ENCODE measurements around the gene TMEM184B.
A peak's percentile ranks its signal among the peaks of the same experiment; 100 is the strongest.

The TMEM184B gene

GRCh38 chr22:38172832-38173640, 99.8 kb downstream of the TMEM184B start:
- H3K9me3 ChIP-seq (replicated peaks in 1 of 2; ENCODE audit: control insufficient read depth in 2 of 2, insufficient read depth in 1 of 2, low read depth in 1 of 2, low read length in 2 of 2): no peaks in the 10 kb centered on the region
- no peak overlapping the region for H2BK12ac ChIP-seq (ENCODE audit: low read length)
- peak overlapping the region; percentile 84 for H3K14ac ChIP-seq (ENCODE audit: low read length)
- no peak overlapping the region for H3K4me2 ChIP-seq (ENCODE audit: insufficient read depth, low read length, poor library complexity, severe bottlenecking)
- H3K9ac ChIP-seq (ENCODE audit: low read depth, low read length, poor library complexity): peak overlapping the region; percentile 22
- no peaks in the 10 kb centered on the region for H3K27me3 ChIP-seq (ENCODE audit: control insufficient read depth in 3 of 3, insufficient read depth in 3 of 3, low read depth in 1 of 3, low read length in 3 of 3)
- no peak overlapping the region for H2AFZ ChIP-seq (ENCODE audit: low read length)
- peak overlapping the region; percentile 54 for H2AK5ac ChIP-seq (ENCODE audit: low read depth, low read length)
- peaks cover 5 to 15% of the 10 kb centered on the region in 2 donors for H3K4me1 ChIP-seq (ENCODE audit: control insufficient read depth in 2 of 2, insufficient read depth in 1 of 2, low read depth in 1 of 2, low read length in 2 of 2)
- H3K18ac ChIP-seq (ENCODE audit: low read length): peak overlapping the region; percentile 74
- no peak overlapping the region for H2BK15ac ChIP-seq (ENCODE audit: low read length)
- H2BK5ac ChIP-seq (ENCODE audit: low read length): peak overlapping the region; percentile 69
- H3K4me3 ChIP-seq (ENCODE audit: low read length in 2 of 2): no peak overlapping the region
- WGBS, 2 donors (ENCODE audit: extremely low coverage in 2 of 2, insufficient read length in 2 of 2, insufficient replicate concordance in 1 of 2): no CpG with 5 or more reads among the region's 16 CpGs
- no peak overlapping the region for H2BK120ac ChIP-seq (ENCODE audit: low read depth, low read length)
- no peaks in the 10 kb centered on the region for H3K79me1 ChIP-seq (ENCODE audit: low read depth, low read length)
- H3K23ac ChIP-seq (ENCODE audit: low read depth, low read length, poor library complexity): no peak overlapping the region
- no peak overlapping the region for H3K27ac ChIP-seq (replicated peaks; ENCODE audit: low read length)
- H3K4ac ChIP-seq (ENCODE audit: low read length): no peak overlapping the region
- no peaks in the 10 kb centered on the region for H3K36me3 ChIP-seq (replicated peaks in 1 of 2; ENCODE audit: control insufficient read depth in 2 of 2, insufficient read depth in 2 of 2, low read length in 2 of 2)
- no peak for DNase-seq (ENCODE audit: low spot score)
- H4K8ac ChIP-seq (ENCODE audit: low read depth, low read length): no peak overlapping the region
- peak overlapping the region; percentile 45 for H4K91ac ChIP-seq (ENCODE audit: low read depth, low read length, poor library complexity)

- Histone ChIP-seq H3K18ac (ENCODE audit: low read length) (peak overlapping the region; percentile 74), H3K23ac (ENCODE audit: low read depth, low read length, poor library complexity) (no peak overlapping the region), H4K91ac (ENCODE audit: low read depth, low read length, poor library complexity) (peak overlapping the region; percentile 45), H3K4me3 (ENCODE audit: low read length in 2 of 2) (no peak overlapping the region), H2AK5ac (ENCODE audit: low read depth, low read length) (peak overlapping the region; percentile 54), H2BK15ac (ENCODE audit: low read length) (no peak overlapping the region), H3K14ac (ENCODE audit: low read length) (peak overlapping the region; percentile 84), H3K4me2 (ENCODE audit: insufficient read depth, low read length, poor library complexity, severe bottlenecking) (no peak overlapping the region), H3K9ac (ENCODE audit: low read depth, low read length, poor library complexity) (no peak overlapping the region), H3K4ac (ENCODE audit: low read length) (no peak overlapping the region), H3K27ac (replicated peaks; ENCODE audit: low read length) (no peak overlapping the region), H4K8ac (ENCODE audit: low read depth, low read length) (no peak overlapping the region), H3K27me3 (ENCODE audit: control insufficient read depth in 3 of 3, insufficient read depth in 3 of 3, low read depth in 1 of 3, low read length in 3 of 3) (no peaks in the 10 kb centered on the region), H2AFZ (ENCODE audit: low read length) (no peak overlapping the region), H2BK120ac (ENCODE audit: low read depth, low read length) (no peak overlapping the region), H3K36me3 (replicated peaks in 1 of 2; ENCODE audit: control insufficient read depth in 2 of 2, insufficient read depth in 2 of 2, low read length in 2 of 2) (no peaks in the 10 kb centered on the region), H2BK5ac (ENCODE audit: low read length) (peak overlapping the region; percentile 69), H2BK12ac (ENCODE audit: low read length) (no peak overlapping the region), H3K4me1 (ENCODE audit: control insufficient read depth in 2 of 2, insufficient read depth in 1 of 2, low read depth in 1 of 2, low read length in 2 of 2) (peaks cover 0 to 9% of the 10 kb centered on the region in 2 donors), H3K79me1 (ENCODE audit: low read depth, low read length) (no peaks in the 10 kb centered on the region), H3K9me3 (replicated peaks in 1 of 2; ENCODE audit: control insufficient read depth in 2 of 2, insufficient read depth in 1 of 2, low read depth in 1 of 2, low read length in 2 of 2) (no peaks in the 10 kb centered on the region)
- WGBS, 2 donors (ENCODE audit: extremely low coverage in 2 of 2, insufficient read length in 2 of 2, insufficient replicate concordance in 1 of 2): no CpG with 5 or more reads among the region's 16 CpGs
- no peak for DNase-seq (ENCODE audit: low spot score)
Measured at GRCh38 chr22:38171927-38172831, 100.6 kb downstream of the TMEM184B start.

DNA sequence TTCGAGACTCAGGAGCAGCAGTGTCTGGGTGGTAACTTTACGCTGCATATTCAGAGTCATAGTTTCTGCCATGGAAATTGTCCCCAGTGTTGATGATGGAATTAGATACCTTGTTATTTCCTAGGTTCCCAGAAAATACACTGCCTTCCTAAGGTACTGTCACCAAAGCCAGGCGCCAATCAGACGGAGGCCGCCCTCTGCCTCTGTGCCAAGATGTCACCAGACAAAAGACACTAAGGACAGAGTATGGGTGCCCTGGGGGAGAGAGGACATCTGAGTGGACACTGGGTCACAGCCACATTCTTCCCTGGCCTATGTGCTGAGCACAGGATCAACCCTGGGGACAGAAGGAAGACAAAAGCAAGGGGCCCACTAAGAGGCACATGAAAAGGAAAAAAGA, 102.3 kb downstream of the TMEM184B start:
- peaks cover 3% of the 10 kb centered on the region for H3K79me1 ChIP-seq (ENCODE audit: low read depth, low read length)
- DNase-seq (ENCODE audit: low spot score): no peak
- H3K4ac ChIP-seq (ENCODE audit: low read length): no peak overlapping the region
- H2BK5ac ChIP-seq (ENCODE audit: low read length): no peak overlapping the region
- no peak overlapping the region for H3K4me3 ChIP-seq (ENCODE audit: low read length in 2 of 2)
- H3K4me1 ChIP-seq (ENCODE audit: control insufficient read depth in 2 of 2, insufficient read depth in 1 of 2, low read depth in 1 of 2, low read length in 2 of 2): peaks cover 0 to 8% of the 10 kb centered on the region in 2 donors
- no peak overlapping the region for H3K18ac ChIP-seq (ENCODE audit: low read length)
- no peak overlapping the region for H3K14ac ChIP-seq (ENCODE audit: low read length)
- H3K9me3 ChIP-seq (replicated peaks in 1 of 2; ENCODE audit: control insufficient read depth in 2 of 2, insufficient read depth in 1 of 2, low read depth in 1 of 2, low read length in 2 of 2): no peaks in the 10 kb centered on the region
- H2BK15ac ChIP-seq (ENCODE audit: low read length): no peak overlapping the region
- H2AFZ ChIP-seq (ENCODE audit: low read length): no peak overlapping the region
- WGBS, 2 donors (ENCODE audit: extremely low coverage in 2 of 2, insufficient read length in 2 of 2, insufficient replicate concordance in 1 of 2): no CpG with 5 or more reads among the region's 5 CpGs
- no peak overlapping the region for H4K8ac ChIP-seq (ENCODE audit: low read depth, low read length)
- H3K27me3 ChIP-seq (ENCODE audit: control insufficient read depth in 3 of 3, insufficient read depth in 3 of 3, low read depth in 1 of 3, low read length in 3 of 3): no peaks in the 10 kb centered on the region
- H3K4me2 ChIP-seq (ENCODE audit: insufficient read depth, low read length, poor library complexity, severe bottlenecking): no peak overlapping the region
- peaks cover 3 to 4% of the 10 kb centered on the region in 2 donors for H3K36me3 ChIP-seq (replicated peaks in 1 of 2; ENCODE audit: control insufficient read depth in 2 of 2, insufficient read depth in 2 of 2, low read length in 2 of 2)
- H2AK5ac ChIP-seq (ENCODE audit: low read depth, low read length): no peak overlapping the region
- H2BK12ac ChIP-seq (ENCODE audit: low read length): no peak overlapping the region
- no peak overlapping the region for H3K27ac ChIP-seq (replicated peaks; ENCODE audit: low read length)
- no peak overlapping the region for H4K91ac ChIP-seq (ENCODE audit: low read depth, low read length, poor library complexity)
- no peak overlapping the region for H2BK120ac ChIP-seq (ENCODE audit: low read depth, low read length)
- no peak overlapping the region for H3K9ac ChIP-seq (ENCODE audit: low read depth, low read length, poor library complexity)
- H3K23ac ChIP-seq (ENCODE audit: low read depth, low read length, poor library complexity): no peak overlapping the region
